HG03039 (cell line): ENCODE results near the gene BGN.

ENCODE experiments used
- ATAC-seq: cut with Tn5 transposase; IDR thresholded peaks from one replicate; pipeline ENCODE4 v1.9.1; 2021; ENCODE audit warnings: mild to moderate bottlenecking, moderate library complexity; ENCODE audit not compliant: unreplicated experiment

The BGN gene

GRCh38 chrX:153502131-153502530, 7.4 kb downstream of the BGN start:
- no peak for ATAC-seq

- no peak for ATAC-seq
These were observed 8.0 kb downstream of the BGN start for GRCh38 chrX:153502796-153503195.

- no peak for ATAC-seq
These were observed 9.8 kb downstream of the BGN start for GRCh38 chrX:153504445-153505016.

GRCh38 chrX:153505361-153505760, 10.6 kb downstream of the BGN start:
- ATAC-seq = no peak

GRCh38 chrX:153507484-153508178, 12.9 kb downstream of the BGN start:
- ATAC-seq = no peak

- no peak for ATAC-seq
These were observed 14.8 kb downstream of the BGN start for GRCh38 chrX:153509592-153509991.

- ATAC-seq = no peak
These were observed 15.6 kb downstream of the BGN start for GRCh38 chrX:153510383-153510782.

- no peak for ATAC-seq
These were observed 17.2 kb downstream of the BGN start for GRCh38 chrX:153511784-153512500.

GRCh38 chrX:153512501-153512893, 17.7 kb downstream of the BGN start:
- no peak for ATAC-seq

- no peak for ATAC-seq
These were observed 18.5 kb downstream of the BGN start for GRCh38 chrX:153513265-153513664.

- ATAC-seq = no peak
These were observed 19.5 kb downstream of the BGN start for GRCh38 chrX:153514259-153514658.

GRCh38 chrX:153515435-153515834, 20.7 kb downstream of the BGN start:
- no peak for ATAC-seq

- no peak for ATAC-seq
These were observed 21.3 kb downstream of the BGN start for GRCh38 chrX:153516073-153516472.

GRCh38 chrX:153517423-153517822, 22.6 kb downstream of the BGN start, which contains the start of gene ATP2B3:
ATP2B3 (plus strand) TSS chrX:153517642; CDS start chrX:153536248, 18,606 bp downstream.
- ATAC-seq = no peak

GRCh38 chrX:153517946-153518834, 23.4 kb downstream of the BGN start:
- ATAC-seq = no peak

- ATAC-seq = no peak
These were observed 24.9 kb downstream of the BGN start for GRCh38 chrX:153519569-153520286.

GRCh38 chrX:153520287-153520917, 25.6 kb downstream of the BGN start:
- no peak for ATAC-seq

- no peak for ATAC-seq
These were observed 26.3 kb downstream of the BGN start for GRCh38 chrX:153521034-153521433.

- ATAC-seq = no peak
These were observed 27.5 kb downstream of the BGN start for GRCh38 chrX:153522259-153522658.

- no peak for ATAC-seq
These were observed 28.5 kb downstream of the BGN start for GRCh38 chrX:153523269-153523668.
